OCI-LY1 (cell line): ENCODE data around the gene ZKSCAN4.

Source experiments
- EZH2 ChIP-seq: fragments of 200-600 bp; sonication (generic), shearing (Covaris generic); IDR thresholded peaks from 2 replicates; pipeline ENCODE4 v1.8.0; 2017; ENCODE audit warnings: borderline replicate concordance, mixed run types, mild to moderate bottlenecking, antibody characterized with exemption, low read length, moderate library complexity, mixed read lengths
- TF ChIP-seq, protein P1 (sequence below): fragments of 200-600 bp; sonication (generic), shearing (Covaris generic); IDR thresholded peaks from 2 replicates; pipeline ENCODE4 v1.5.1; 2017; ENCODE audit warnings: mild to moderate bottlenecking, antibody characterized with exemption, low read length, moderate library complexity, mixed read lengths

DNA sequence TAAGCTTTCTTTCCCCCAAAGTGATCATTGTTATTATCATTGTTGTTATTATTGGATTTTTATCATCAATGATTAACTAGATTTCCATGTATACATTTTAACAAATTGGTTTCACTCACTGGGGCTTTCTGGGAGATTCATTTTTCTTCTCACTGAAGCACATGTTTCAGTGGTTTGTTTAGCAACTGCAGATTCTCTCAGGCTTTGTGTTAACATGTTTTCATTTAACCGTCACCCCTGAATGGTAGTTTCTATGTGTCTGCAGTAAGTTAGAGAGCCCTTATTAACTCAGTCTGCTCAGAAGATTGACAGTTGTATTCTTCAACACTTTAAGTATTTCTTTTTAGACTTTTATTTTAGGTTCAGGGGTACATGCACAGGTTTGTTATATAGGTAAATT is 12.4 kb downstream of the ZKSCAN4 start:
- TF ChIP-seq, protein P1, sequence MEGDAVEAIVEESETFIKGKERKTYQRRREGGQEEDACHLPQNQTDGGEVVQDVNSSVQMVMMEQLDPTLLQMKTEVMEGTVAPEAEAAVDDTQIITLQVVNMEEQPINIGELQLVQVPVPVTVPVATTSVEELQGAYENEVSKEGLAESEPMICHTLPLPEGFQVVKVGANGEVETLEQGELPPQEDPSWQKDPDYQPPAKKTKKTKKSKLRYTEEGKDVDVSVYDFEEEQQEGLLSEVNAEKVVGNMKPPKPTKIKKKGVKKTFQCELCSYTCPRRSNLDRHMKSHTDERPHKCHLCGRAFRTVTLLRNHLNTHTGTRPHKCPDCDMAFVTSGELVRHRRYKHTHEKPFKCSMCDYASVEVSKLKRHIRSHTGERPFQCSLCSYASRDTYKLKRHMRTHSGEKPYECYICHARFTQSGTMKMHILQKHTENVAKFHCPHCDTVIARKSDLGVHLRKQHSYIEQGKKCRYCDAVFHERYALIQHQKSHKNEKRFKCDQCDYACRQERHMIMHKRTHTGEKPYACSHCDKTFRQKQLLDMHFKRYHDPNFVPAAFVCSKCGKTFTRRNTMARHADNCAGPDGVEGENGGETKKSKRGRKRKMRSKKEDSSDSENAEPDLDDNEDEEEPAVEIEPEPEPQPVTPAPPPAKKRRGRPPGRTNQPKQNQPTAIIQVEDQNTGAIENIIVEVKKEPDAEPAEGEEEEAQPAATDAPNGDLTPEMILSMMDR: no peak
- no peak for TF ChIP-seq EZH2
